Measurements from ENCODE around the gene NKX1-1.

Gene NKX1-1

DNA sequence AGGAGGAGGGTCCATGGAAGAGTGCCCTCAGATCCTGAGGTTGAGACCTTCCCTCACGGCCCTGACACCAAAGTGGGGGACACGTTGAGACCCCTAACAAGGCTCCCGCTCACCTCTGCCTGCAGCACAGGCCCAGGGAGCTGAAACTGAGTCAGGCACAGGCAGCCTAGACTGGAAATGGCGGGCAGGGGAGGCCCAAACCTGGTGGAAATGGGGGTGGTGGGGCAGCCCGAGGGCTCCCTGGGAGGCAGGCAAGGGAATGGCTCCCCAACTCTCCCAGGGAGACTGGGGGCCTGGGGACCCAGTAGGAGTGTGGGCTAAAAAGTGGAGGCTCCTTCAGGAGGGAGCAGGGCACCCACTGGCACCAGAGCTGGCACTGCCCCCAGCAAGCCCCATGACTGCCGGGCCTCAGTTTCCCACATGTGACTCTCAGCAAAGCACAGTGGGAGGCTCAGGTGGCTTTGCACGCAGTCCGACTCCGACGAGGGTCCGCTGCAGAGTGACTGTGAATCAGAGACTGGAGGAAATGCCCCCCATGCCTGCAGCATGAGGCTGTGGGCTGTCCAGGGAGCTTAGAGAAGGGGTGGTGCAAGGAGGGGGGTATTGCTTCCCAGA is 5.9 kb downstream of the NKX1-1 start:
- no peak overlapping the region for H3K9ac ChIP-seq
- no peak overlapping the region for H3K4me2 ChIP-seq (ENCODE audit: low read length)
- H3K79me2 ChIP-seq: no peaks in the 10 kb centered on the region
- no peaks in the 10 kb centered on the region for H3K36me3 ChIP-seq (ENCODE audit: control insufficient read depth, insufficient read depth, low read length)
- H3K4me3 ChIP-seq (ENCODE audit: low read depth, low read length): no peak overlapping the region
- TF ChIP-seq, protein P1, sequence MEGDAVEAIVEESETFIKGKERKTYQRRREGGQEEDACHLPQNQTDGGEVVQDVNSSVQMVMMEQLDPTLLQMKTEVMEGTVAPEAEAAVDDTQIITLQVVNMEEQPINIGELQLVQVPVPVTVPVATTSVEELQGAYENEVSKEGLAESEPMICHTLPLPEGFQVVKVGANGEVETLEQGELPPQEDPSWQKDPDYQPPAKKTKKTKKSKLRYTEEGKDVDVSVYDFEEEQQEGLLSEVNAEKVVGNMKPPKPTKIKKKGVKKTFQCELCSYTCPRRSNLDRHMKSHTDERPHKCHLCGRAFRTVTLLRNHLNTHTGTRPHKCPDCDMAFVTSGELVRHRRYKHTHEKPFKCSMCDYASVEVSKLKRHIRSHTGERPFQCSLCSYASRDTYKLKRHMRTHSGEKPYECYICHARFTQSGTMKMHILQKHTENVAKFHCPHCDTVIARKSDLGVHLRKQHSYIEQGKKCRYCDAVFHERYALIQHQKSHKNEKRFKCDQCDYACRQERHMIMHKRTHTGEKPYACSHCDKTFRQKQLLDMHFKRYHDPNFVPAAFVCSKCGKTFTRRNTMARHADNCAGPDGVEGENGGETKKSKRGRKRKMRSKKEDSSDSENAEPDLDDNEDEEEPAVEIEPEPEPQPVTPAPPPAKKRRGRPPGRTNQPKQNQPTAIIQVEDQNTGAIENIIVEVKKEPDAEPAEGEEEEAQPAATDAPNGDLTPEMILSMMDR (IDR thresholded peaks at IDR 0.05): no peak
- H3K27ac ChIP-seq: no peak overlapping the region
- no peaks in the 10 kb centered on the region for H3K9me3 ChIP-seq (ENCODE audit: control insufficient read depth, low read length)
- H3K27me3 ChIP-seq (ENCODE audit: control insufficient read depth, insufficient read depth, low read length): peaks cover 18% of the 10 kb centered on the region
- H2AFZ ChIP-seq: no peak overlapping the region
- H3K4me1 ChIP-seq: no peaks in the 10 kb centered on the region

- Histone ChIP-seq H3K36me3 (ENCODE audit: control insufficient read depth, insufficient read depth, low read length) (no peaks in the 10 kb centered on the region), H3K79me2 (no peaks in the 10 kb centered on the region), H3K27me3 (ENCODE audit: control insufficient read depth, insufficient read depth, low read length) (peaks cover 14% of the 10 kb centered on the region), H3K4me3 (ENCODE audit: low read depth, low read length) (no peak overlapping the region), H3K4me1 (no peaks in the 10 kb centered on the region), H3K27ac (no peak overlapping the region), H3K9ac (no peak overlapping the region), H3K4me2 (ENCODE audit: low read length) (no peak overlapping the region), H3K9me3 (ENCODE audit: control insufficient read depth, low read length) (no peaks in the 10 kb centered on the region), H2AFZ (no peak overlapping the region)
- TF ChIP-seq, protein P1 (IDR thresholded peaks at IDR 0.05): no peak
These were observed 6.6 kb downstream of the NKX1-1 start for GRCh38 chr4:1399508-1400190.

DNA sequence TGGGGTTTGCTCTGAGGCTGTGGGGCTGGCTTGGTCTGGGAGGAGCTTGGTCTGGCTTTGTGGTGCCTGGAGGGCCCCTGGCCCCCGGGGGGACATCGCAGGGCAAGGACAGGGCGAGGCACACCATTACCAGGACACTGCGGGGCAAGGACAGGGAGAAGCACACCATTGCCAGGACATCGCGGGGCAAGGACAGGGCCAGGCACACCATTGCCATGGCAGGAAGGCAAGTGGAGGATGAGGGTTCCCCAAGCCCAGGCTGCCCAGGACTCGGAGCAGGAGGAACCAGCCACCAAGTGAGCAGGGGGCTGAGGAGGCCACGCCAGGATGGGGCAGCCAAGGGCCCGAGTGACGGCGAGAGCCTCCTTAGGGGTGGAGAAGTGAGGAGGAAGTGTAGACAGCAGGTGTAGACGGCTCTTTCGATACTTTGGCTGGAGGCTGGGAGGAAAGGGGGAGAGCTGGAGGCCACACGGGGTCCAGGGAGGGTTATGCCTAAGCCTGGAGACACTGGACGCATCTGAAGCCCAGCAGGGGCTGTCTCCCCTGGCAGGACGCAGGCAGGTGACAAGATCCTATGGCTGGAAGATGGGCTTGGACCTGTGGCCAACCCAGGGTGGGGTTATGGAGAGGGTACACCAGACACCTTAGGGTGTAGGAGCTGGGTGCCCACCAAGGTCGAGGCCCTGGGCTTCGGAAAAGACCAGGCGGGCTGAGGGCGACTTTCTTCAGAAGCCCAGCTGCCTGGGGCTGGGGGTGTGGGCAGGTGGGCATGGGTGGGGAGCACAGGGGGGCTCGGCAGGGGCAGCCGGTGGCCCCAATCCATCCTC is 7.3 kb downstream of the NKX1-1 start:
- H3K4me3 ChIP-seq (ENCODE audit: low read depth, low read length): no peak overlapping the region
- H3K27ac ChIP-seq: no peak overlapping the region
- H3K27me3 ChIP-seq (ENCODE audit: control insufficient read depth, insufficient read depth, low read length): peaks cover 6% of the 10 kb centered on the region
- TF ChIP-seq, protein P1 (IDR thresholded peaks at IDR 0.05): no peak
- H3K79me2 ChIP-seq: no peaks in the 10 kb centered on the region
- no peak overlapping the region for H3K9ac ChIP-seq
- no peaks in the 10 kb centered on the region for H3K36me3 ChIP-seq (ENCODE audit: control insufficient read depth, insufficient read depth, low read length)
- H2AFZ ChIP-seq: no peak overlapping the region
- H3K4me2 ChIP-seq (ENCODE audit: low read length): no peak overlapping the region
- no peaks in the 10 kb centered on the region for H3K9me3 ChIP-seq (ENCODE audit: control insufficient read depth, low read length)
- no peaks in the 10 kb centered on the region for H3K4me1 ChIP-seq

DNA sequence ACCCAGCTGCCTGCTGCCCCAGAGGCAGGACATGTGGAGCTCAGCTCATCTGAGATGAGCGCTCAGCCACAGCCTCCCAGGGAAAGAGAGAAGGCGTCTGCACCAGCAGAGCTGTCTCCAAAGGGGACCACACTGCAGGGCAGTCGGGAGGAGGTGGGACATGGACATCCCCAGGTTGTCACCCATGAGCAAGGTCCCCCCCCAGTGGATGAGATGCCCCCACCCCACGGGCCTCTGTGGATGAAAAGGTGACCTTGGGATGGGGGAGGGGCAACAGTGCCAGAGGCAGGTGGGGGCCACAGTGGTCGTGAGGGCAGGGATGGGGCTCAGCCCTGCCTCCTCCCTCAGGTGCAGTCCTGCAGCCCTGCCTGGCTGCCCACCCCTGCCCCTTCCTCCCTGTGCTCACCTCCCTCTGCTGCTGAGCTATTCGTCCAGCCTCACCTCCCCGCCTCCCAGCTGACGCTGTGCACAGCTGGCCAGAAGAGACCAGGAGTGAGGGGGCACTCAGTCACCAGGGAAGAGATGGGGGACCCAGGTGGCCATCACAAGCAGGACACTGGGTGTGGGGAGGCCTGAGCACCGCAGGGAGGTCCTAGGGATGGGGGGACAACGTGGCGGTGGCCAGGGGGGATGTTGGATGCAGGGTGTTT is 9.3 kb downstream of the NKX1-1 start:
- H2AFZ ChIP-seq: no peak overlapping the region
- H3K9me3 ChIP-seq (ENCODE audit: control insufficient read depth, low read length): no peaks in the 10 kb centered on the region
- TF ChIP-seq, protein P1 (IDR thresholded peaks at IDR 0.05): no peak

More for the DNA sequence above, 9.3 kb downstream of the NKX1-1 start:
- Histone ChIP-seq H3K9ac (no peak overlapping the region), H3K4me2 (ENCODE audit: low read length) (no peak overlapping the region), H3K4me1 (no peaks in the 10 kb centered on the region), H3K36me3 (ENCODE audit: control insufficient read depth, insufficient read depth, low read length) (no peaks in the 10 kb centered on the region), H3K4me3 (ENCODE audit: low read depth, low read length) (no peak overlapping the region), H3K79me2 (no peaks in the 10 kb centered on the region), H3K27ac (no peak overlapping the region), H3K27me3 (ENCODE audit: control insufficient read depth, insufficient read depth, low read length) (no peaks in the 10 kb centered on the region)

Measured in parathyroid adenoma (tissue), 2 donors.